Right lobe of liver (tissue), 6 donors: ENCODE measurements around the gene PCDH12. TPM values are rescaled to one million over a fixed set of nuclear protein-coding genes. Genes with fewer than 3 reads are reported as not detected.

Experiments
- ATAC-seq, 4 donors: fragments of 200-7000 bp; cut with Tn5 transposase; one replicate each; pipeline ENCODE4 v1.9.1; 2020; ENCODE audit warnings: mild to moderate bottlenecking in 4 of 4, moderate library complexity in 4 of 4
- DNase-seq, 3 donors: peaks; one replicate each; pipeline ENCODE4 v3.0.0-alpha.2; 2020
- H3K27ac ChIP-seq, 3 donors: fragments of 200-600 bp; one replicate each; pipeline ENCODE4 v1.8.0; 2022
- H3K27me3 ChIP-seq, 2 donors: fragments of 200-600 bp; one replicate each; pipeline ENCODE4 v1.8.0; 2022
- H3K36me3 ChIP-seq, 4 donors: fragments of 200-600 bp; sonication (generic) in 1 of 4; one replicate each; pipeline versions ENCODE4 v1.5.1 to v1.8.0; 2017 to 2022; ENCODE audit warnings: control low read depth in 1 of 4
- H3K4me1 ChIP-seq, 4 donors: fragments of 200-600 bp; sonication (generic) in 1 of 4; one replicate each; pipeline versions ENCODE4 v1.5.1 to v1.8.0; 2017 to 2022; ENCODE audit warnings: control low read depth in 1 of 4
- H3K4me3 ChIP-seq, 3 donors: fragments of 200-600 bp; one replicate each; pipeline ENCODE4 v1.8.0; 2022
- H3K9me3 ChIP-seq, 4 donors: fragments of 200-600 bp; sonication (generic) in 1 of 4; one replicate each; pipeline versions ENCODE4 v1.5.1 to v1.8.0; 2017 to 2022; ENCODE audit warnings: control low read depth in 1 of 4
- CTCF ChIP-seq, 4 donors: fragments of 200-600 bp in 3 of 4; fragments of 450-650 bp in 1 of 4; IDR thresholded peaks; one replicate each; pipeline versions ENCODE4 v1.5.1 to v1.8.0; 2016 to 2022; ENCODE audit warnings: antibody characterized with exemption in 4 of 4, mild to moderate bottlenecking in 2 of 4
- POLR2A ChIP-seq: fragments of 450-650 bp; IDR thresholded peaks from one replicate; pipeline ENCODE4 v1.6.1; 2017; ENCODE audit warnings: antibody characterized with exemption, mild to moderate bottlenecking
- WGBS: methylation state at CpG from one replicate; pipeline ENCODE4 v1.1.6; 2018; ENCODE audit warnings: low coverage, low lambda C conversion rate; ENCODE audit not compliant: insufficient coverage; ENCODE audit errors: missing lambda C conversion rate; 5-methylcytosine and 5-hydroxymethylcytosine counted together
- intact Hi-C, 2 donors: fragments of 100-400 bp; cut with DNase I; formaldehyde crosslinking; loops; one replicate each; pipeline versions ENCODE4 v1.11.2 to v1.14.1; 2022
- total RNA-seq, 6 experiments: library from RNA; depleted of rRNA in 2 of 6; stranded (reverse); fragments of >200 nt in 2 of 6; fragmentation: NEBNext Ultra II Directional in 3 of 6; extraction: Animal tissue kit (Norgen Biotek cat#: 25700) in 3 of 6; gene quantifications; one replicate each; pipeline versions ENCODE4 v1.1.0 to v1.2.4, GENCODE V29; 2016 to 2023
- donor health status: DM: no; HTN: yes; CAD: no.
- donor health status: DM: no; HTN: no; CAD: no.
- donor health status: DM: no; HTN: no; CAD: no.
- donor health status: DM: no; HTN: yes; CAD: no.
- donor health status: DM: no; HTN: yes; CAD: no.

PCDH12 gene
- total RNA-seq, 6 experiments from 2014 or later: 1.5 to 4.4 (median 1.9) TPM

DNA sequence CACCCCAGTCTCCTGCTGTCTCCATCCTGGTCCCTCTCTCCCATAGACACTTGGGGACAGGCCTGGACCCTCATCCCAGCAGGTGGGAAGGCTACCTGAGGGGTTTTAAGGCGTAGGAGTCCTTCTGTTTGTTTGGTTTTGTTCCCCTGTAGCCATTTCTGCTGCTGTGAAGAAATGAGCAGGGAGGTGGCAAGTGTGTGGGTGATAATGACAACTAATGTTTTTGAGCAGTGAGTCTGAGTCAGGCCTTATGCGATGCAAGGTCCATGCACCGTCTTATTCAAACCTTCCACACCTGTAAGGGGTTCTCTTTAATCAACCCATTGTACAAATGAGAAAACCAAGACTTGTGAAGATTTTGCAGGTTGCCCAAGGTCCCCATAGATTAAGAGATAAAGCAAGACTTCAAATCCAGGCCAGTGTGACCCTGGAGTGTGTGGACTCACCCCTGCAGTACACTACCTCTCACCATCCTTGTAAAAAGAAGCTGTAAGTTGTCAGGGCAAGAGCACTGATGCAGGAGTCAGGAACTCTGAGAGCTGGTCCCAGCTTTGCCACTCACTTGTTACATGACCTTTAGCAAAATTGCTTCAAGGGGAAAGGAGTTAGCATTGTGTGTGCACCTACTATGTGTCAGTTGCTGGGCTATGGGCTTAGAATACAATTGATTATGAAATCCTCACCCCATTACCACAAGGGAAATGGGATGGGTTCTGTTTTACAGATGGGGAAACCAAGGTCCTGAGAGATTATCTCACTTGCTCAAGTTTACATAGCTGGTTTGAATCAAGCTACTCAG, 7.6 kb downstream of the PCDH12 start:
- 87% methylated on average over 3 of the region's 3 CpGs for WGBS
- Histone ChIP-seq H3K27me3 (no peaks in the 10 kb centered on the region), H3K4me3 (no peak overlapping the region), H3K27ac (no peak overlapping the region), H3K36me3 (no peaks in the 10 kb centered on the region), H3K9me3 (no peaks in the 10 kb centered on the region), H3K4me1 (no peaks in the 10 kb centered on the region)
- intact Hi-C loops: no loop called here
- TF ChIP-seq POLR2A (no peak), CTCF (IDR thresholded peaks at IDR 0.05) (no peak)
- DNase-seq (no peak), ATAC-seq (no peak)

DNA sequence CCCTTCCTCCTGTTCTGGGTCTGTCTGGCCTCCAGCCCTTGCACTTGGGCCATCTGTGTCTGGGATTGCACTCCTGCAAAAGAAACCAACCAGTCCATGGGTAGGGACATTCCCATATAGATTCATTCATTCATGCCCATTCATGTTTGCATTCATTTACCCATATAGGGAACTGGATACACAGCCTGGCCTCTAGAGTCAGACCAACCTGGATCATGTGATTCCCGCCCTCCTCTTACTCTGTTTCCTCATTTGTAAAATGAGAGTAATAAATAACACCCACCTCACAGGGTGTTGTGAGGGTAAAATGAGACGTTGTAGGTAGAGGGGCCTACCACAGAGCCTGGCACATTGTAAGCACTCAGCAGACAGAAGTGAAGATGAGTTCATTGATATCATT, 8.5 kb downstream of the PCDH12 start:
- Histone ChIP-seq H3K9me3 (no peaks in the 10 kb centered on the region), H3K27me3 (no peaks in the 10 kb centered on the region), H3K4me1 (no peaks in the 10 kb centered on the region), H3K4me3 (no peak overlapping the region), H3K27ac (no peak overlapping the region), H3K36me3 (no peaks in the 10 kb centered on the region)
- no peak for ATAC-seq
- TF ChIP-seq POLR2A (no peak), CTCF (IDR thresholded peaks at IDR 0.05) (no peak)
- intact Hi-C loops: no loop called here
- no peak for DNase-seq
- 69% methylated on average over 2 of the region's 2 CpGs for WGBS

DNA sequence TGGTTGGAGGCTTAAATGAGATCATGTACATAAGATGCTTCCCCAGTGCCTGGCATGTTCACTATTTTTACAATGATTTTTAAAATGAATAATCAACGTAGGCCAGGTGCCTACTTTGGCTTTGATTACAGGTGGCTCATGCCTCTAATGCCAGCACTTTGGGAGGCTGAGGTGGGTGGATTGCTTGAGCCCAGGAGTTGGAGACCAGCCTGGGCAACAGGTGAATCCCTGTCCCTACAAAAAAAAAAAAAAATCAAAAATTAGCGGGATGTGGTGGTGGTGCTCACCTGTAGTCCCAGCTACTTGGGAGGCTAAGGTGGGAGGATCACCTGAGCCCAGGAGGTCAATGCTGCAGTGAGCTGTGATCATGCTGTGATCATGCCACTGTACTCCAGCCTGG, 9.2 kb downstream of the PCDH12 start:
- H3K27ac ChIP-seq: no peak overlapping the region
- H3K4me1 ChIP-seq: no peaks in the 10 kb centered on the region
- intact Hi-C loops: no loop called here
- H3K36me3 ChIP-seq: no peaks in the 10 kb centered on the region
- H3K4me3 ChIP-seq: no peak overlapping the region
- no peak for TF ChIP-seq POLR2A
- no peak for TF ChIP-seq CTCF (IDR thresholded peaks at IDR 0.05)
- DNase-seq (no peak), ATAC-seq (no peak)
- 68% methylated on average over 2 of the region's 2 CpGs for WGBS
- H3K9me3 ChIP-seq: no peaks in the 10 kb centered on the region
- H3K27me3 ChIP-seq: no peaks in the 10 kb centered on the region

- H3K4me1 ChIP-seq: peaks cover 0 to 6% (median 3%) of the 10 kb centered on the region in 4 donors
- intact Hi-C loops: no loop called here
- H3K36me3 ChIP-seq: no peaks in the 10 kb centered on the region
- ATAC-seq (peak in 2 of 4 donors; percentile 10 to 27), DNase-seq (no peak)
- WGBS: 65% methylated on average over 2 of the region's 4 CpGs
- no peak overlapping the region for H3K4me3 ChIP-seq
- no peaks in the 10 kb centered on the region for H3K27me3 ChIP-seq
- no peak overlapping the region for H3K27ac ChIP-seq
- H3K9me3 ChIP-seq: no peaks in the 10 kb centered on the region
- TF ChIP-seq CTCF (IDR thresholded peaks at IDR 0.05): no peak
- no peak for TF ChIP-seq POLR2A
Measured at GRCh38 chr5:141947316-141947715, 10.7 kb downstream of the PCDH12 start.
